Central memory CD4-positive, alpha-beta T cell (primary cell): Measurements from ENCODE around the gene SASS6.

Experiments
- DNase-seq: peaks from one replicate; pipeline ENCODE4 v3.0.0; 2022

Gene SASS6

GRCh38 chr1:100039591-100039990, 93.1 kb downstream of the SASS6 start:
- DNase-seq, result no peak

GRCh38 chr1:100038660-100039287, 94.0 kb downstream of the SASS6 start:
- peak; percentile 83 for DNase-seq

GRCh38 chr1:100037927-100038659, 94.6 kb downstream of the SASS6 start:
- peak; percentile 88 for DNase-seq

- DNase-seq, result no peak
These were observed 95.1 kb downstream of the SASS6 start for GRCh38 chr1:100037656-100037926.

- DNase-seq, result no peak
These were observed 95.7 kb downstream of the SASS6 start for GRCh38 chr1:100036718-100037655.

- DNase-seq, result no peak
These were observed 97.5 kb downstream of the SASS6 start for GRCh38 chr1:100035214-100035613.

- DNase-seq, result no peak
These were observed 98.3 kb downstream of the SASS6 start for GRCh38 chr1:100034470-100034869.
